HG03378 (cell line): ENCODE data around the gene NOC4L.
"Not testable (repeated sequence)": the region's sequence is repeated elsewhere in the genome, so short reads cannot be mapped to it uniquely, and the experiment has no call there.

Source experiments
- ATAC-seq: cut with Tn5 transposase; IDR thresholded peaks from one replicate; pipeline ENCODE4 v1.9.1; 2021; ENCODE audit warnings: mild to moderate bottlenecking, moderate library complexity; ENCODE audit not compliant: unreplicated experiment

Gene NOC4L

GRCh38 chr12:132123970-132124765 is 20.1 kb upstream of the NOC4L start:
- ATAC-seq: no peak

- ATAC-seq: no peak
Observed at GRCh38 chr12:132124766-132125425, 19.4 kb upstream of the NOC4L start.

- no peak for ATAC-seq
Observed at GRCh38 chr12:132125736-132126135, 18.5 kb upstream of the NOC4L start.

GRCh38 chr12:132127041-132127440 is 17.2 kb upstream of the NOC4L start:
- ATAC-seq: no peak

- ATAC-seq: no peak
Observed at GRCh38 chr12:132129007-132129406, 15.2 kb upstream of the NOC4L start.

- ATAC-seq: no peak
Observed at GRCh38 chr12:132130690-132131089, 13.6 kb upstream of the NOC4L start.

- ATAC-seq: no peak
Observed at GRCh38 chr12:132131229-132131628, 13.0 kb upstream of the NOC4L start.

- no peak for ATAC-seq
Observed at GRCh38 chr12:132131952-132132351, 12.3 kb upstream of the NOC4L start.

GRCh38 chr12:132132609-132133430 is 11.4 kb upstream of the NOC4L start:
- no peak for ATAC-seq

GRCh38 chr12:132133952-132134652 is 10.2 kb upstream of the NOC4L start:
- ATAC-seq: no peak

- not testable (repeated sequence) for ATAC-seq
Observed at GRCh38 chr12:132134653-132135183, 9.5 kb upstream of the NOC4L start.

- ATAC-seq: not testable (repeated sequence)
Observed at GRCh38 chr12:132136226-132136625, 8.0 kb upstream of the NOC4L start.

- no peak for ATAC-seq
Observed at GRCh38 chr12:132137483-132138125, 6.7 kb upstream of the NOC4L start.

GRCh38 chr12:132138941-132139871 is 5.1 kb upstream of the NOC4L start:
- no peak for ATAC-seq

GRCh38 chr12:132139912-132140311 is 4.3 kb upstream of the NOC4L start:
- no peak for ATAC-seq

GRCh38 chr12:132140501-132140900 is 3.8 kb upstream of the NOC4L start:
- no peak for ATAC-seq

- ATAC-seq: no peak
Observed at GRCh38 chr12:132140918-132141841, 3.1 kb upstream of the NOC4L start.
